Inflammatory macrophage treated with lipopolysaccharide for 4 hours (primary cell): ENCODE measurements around the gene LCN9.
"Not testable (repeated sequence)": the region's sequence is repeated elsewhere in the genome, so short reads cannot be mapped to it uniquely, and the experiment has no call there.

Source experiments
- DNase-seq: peaks from one replicate; pipeline ENCODE4 v3.0.0-alpha.2; 2020

LCN9 gene, protein sequence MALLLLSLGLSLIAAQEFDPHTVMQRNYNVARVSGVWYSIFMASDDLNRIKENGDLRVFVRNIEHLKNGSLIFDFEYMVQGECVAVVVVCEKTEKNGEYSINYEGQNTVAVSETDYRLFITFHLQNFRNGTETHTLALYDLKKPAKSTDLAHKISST

DNA sequence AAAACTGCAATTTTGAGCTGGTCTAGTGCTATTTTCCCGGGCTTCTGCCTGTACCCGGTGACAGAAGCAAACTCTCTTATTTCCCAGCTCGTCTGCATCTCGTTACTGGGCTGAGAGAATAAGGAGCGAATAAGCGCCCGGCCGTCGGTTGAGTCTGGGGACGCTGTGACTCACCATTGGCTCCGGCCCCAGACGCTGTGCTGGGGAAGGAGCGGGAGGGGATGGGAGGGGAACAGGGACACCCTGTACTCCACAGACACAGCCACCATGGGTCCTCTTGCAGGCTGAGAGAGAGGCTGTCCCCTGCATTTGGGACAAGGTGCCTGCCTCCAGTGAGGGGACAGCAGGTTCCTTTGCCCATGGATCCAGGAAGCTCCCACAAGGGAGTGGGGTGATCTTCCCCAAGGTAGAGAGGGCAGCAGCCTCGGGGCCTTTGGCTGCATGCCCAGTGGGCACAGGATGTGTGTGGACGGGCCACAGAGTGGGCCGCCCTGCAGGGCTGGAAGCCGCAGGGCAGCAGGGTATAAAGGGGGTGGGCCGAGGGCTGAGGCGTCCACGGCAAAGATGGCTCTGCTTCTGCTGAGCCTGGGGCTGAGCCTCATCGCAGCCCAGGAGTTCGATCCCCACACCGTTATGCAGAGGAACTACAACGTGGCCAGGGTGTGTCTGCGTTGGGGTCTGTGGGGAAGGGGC, at the start of gene LCN9:
Gene LCN9 (plus strand): TSS at position 552 of the 693 bp plus-strand sequence. CDS start 13 bp downstream, at position 565.
- no peak for DNase-seq

DNA sequence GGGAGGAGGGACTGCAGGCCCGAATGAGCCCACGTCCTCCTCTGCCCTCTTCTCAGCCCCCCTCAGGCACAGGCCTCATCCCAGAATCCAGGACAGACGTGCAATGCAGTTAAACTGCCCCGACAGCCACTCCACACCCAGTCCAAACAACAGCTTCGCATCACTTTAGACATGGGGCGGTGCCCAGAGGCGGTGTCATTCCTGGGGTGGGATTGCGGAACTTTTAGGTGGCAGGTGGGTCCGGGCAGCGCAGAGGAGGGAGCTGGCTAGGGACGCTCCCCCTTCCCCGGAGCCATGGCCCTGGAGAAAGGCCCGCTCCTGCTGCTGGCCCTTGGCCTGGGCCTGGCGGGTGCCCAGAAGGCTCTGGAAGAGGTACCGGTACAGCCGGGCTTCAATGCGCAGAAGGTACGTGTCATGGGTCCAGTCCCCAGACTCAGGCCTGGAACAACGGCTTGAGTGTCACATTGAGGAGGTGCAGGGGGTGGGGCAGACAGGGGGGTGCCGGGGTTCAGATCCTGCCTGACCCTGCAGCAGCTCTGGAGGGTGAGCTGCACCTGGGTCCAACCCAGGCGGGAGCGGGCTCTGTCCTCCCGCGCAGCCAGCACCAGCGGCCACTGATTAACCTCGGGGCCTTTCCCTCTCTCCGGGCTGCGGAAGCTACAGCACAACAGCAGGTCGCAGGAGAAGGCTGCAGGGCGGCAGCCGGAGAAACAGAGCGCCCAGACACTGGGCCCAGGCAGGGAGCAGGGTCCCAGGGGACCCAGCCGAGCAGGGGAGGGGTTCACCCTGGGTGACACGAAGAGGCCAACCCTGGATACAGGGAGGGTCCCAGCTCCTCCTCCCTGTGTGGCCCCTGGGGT, 48.9 kb upstream of the LCN9 start:
- DNase-seq = no peak

DNA sequence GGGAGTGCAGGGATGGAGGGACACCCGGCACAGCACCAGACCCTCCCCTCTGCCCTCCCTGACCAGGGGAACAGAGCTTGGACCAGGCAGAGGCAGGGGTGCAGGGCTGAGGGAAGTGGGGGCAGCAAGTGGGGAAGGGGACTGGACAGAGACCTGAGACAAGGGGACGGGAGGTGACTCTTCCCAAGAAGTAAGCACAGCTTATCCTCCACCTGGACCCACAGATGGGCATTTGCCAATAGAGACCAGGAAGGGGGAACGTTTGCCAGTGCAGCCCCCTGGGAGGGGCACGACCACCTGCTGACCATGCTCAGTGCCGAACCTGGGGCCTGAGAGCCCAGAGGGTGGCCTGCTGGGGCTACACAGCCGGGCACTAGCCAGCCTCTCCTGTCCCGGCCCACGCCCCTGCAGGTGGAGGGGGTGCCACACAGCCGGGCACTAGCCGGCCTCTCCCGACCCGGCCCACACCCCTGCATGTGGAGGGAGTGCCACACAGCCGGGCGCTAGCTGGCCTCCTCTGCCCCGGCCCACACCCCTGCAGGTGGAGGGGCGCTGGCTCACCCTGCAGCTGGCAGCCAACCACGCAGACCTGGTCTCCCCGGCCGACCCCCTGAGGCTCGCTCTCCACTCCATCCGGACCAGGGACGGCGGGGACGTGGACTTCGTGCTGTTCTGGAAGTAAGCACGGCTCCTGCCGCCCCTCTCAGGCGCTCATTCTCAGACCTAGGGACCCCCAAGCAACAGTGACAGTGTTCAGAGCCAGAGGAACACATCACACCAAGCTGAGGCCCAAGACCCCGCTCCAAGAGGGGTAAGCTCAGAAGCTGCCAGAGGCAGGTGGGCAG, 48.1 kb upstream of the LCN9 start:
- no peak for DNase-seq

DNA sequence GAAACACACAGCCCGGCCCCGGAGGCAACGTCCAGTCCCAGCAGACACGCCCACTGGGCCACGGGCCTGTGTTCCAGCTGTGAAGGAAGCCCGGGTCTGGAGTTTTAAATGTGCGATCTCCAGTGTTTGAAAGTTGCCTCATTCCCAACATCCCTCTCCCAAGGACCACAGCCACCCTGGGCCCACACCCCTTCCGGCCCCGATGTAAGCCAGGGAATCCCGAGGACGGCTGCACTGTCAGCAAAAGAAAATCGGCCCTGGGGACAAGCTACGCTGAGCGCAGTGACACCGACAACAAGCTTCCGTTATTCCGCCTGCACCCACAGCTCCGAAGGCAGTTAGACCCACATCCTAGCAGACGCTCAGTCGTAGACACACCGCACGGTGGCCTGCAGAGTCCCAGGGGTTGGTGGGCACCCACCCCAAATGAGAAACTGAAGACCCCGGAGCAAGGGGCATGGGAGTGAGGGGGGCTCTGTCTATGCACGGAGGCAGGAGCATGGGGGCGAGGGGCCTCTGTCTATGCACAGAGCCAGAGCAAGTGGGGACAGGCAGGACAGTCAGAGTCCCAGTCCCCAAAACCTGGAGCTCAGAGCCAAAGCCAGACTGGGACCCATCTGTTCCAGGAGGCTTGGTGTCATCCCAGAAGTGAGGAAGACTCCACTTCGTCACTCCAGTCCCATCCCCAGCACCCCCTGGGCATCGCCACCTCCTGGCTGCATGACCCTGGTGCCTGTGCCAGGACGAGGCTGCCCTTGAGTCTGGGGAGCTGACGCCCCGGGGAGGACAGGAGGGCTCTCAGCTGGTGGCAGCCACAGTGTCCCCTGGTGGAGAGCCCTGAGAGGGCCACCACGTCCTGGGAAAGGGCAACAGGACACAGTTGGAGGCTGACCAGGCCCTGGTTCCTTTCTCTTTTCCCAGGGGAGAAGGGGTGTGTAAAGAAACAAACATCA, 47.2 kb upstream of the LCN9 start:
- no peak for DNase-seq

DNA sequence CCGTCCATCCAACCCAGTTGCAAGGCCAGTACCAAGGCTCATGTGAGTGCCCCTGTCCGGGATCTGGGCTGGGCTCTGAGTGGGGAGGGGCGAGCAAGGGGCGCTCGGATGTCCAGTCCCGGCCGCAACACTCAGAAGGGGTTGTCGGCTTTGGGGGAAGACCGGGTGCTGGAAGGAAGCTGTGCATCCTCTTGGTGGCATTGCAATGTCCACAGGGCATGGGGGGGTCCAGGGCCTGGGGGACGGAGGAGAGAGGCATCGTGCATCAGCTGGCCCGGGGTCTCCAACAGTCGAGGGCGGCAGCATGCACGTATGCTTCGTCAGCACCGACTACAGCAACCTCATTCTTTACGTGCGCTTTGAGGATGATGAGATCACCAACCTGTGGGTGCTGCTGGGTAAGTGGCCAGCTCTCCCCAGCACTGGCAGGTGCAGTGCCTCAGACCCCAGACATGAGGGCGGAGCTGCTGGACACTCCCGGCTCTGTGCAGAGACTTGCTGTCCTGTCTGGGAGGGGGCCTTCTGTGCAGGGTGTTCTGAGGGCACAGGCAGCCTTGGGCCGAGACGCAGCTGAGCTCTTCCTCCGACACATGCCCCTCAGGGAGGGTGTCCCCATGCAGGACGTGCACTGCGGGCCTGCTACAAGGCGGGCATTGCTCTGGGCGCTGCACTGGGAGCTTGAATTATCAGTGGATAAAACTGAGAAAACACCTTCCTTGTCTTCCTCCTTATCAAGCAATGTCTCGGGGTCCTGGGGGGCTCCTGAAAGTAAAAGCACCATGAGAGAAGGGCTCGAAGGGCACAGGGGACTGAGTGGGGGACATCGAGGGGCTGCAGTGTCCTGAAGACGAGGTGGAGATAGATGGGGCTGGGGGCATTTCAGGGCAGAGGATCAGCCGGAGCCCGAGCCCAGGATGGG, 46.2 kb upstream of the LCN9 start:
- no peak for DNase-seq

DNA sequence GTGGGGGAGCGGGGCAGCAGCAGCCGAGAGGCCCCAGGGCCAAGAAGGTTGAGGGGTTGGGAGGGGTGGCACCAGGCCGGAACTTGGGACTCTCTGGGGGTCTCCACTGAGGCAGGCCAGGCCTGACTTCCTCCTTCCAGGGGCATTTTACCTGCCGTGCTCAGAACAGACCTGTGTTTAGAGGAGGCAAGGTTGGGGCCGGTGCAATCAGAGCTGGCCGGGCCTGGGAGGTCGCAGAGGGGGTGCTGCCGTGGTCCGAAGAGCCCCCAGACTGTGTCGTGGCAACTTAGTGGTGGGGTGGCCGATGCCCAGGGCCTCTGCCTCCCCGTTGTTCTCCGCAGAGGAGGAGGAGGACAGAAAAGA, 45.6 kb upstream of the LCN9 start:
- DNase-seq = no peak

DNA sequence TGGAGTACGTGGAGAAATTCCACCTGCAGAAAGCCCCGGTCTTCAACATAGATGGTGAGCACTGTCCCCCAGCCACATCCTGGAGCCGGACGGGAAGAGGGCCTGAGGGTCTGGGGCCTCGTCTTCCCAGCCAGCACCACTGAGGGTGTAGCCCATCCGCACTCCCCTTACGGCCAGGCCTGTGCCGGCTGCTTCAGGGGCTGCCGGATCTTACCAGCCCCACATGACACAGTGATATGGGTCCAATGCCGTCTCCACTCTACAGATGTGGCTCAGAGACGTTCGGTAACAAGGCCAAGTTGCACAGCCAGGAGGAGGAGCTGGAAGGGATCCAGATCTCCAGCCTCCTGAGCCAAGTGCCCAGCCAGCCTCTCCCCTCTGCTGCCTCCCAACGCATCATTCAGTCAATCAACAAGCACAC, 45.1 kb upstream of the LCN9 start:
- no peak for DNase-seq

DNA sequence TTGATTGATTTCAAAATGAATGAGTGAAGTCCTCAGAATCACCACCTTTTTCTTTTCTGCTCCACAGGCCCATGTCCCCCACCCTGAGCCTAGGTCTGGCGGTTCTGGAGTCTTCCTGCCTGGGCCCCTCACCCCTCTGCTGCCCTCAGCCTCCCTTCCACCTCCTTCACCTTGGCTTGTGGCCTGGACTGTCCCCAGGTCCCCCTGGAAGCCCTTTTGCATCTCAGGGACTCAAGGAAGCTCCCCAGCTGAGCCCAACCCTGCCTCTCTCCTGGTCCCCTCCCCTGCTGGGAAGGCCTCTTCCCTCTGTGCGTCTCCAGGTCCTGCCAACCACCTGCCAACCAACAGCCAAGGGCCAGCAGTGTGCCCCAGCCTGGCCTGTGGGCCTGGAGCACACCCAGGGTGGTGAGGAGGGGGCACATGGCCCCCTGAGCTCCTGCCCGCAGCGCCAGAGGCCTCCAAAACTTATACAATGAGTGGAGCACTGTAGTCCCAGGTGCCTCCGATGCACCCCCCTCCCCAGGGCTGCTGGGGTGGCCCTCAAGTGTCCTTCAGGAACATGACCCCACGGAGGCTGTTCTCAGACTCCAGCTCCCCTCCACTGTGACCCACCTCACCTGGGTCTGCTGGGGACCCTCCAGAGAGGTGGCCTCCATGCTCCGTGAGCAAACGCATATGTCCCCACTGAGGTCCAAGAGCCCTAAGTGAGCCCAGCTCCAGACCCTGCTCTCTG, 44.1 kb upstream of the LCN9 start:
- no peak for DNase-seq

DNA sequence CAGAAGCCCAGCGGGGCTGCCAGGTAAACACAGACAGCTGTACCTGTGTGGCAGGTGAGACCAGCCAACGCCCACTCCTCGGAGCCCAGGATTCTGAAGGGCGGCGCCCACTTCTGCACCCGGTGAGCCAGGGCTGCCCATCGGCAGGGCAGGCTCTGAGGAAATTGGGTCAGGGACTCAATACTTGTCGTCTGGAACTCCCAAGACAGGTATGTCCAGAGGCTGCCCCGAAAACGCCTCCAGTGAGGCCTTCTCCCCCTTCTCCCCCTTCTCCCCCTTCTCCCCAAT, 43.6 kb upstream of the LCN9 start:
- DNase-seq = no peak

DNA sequence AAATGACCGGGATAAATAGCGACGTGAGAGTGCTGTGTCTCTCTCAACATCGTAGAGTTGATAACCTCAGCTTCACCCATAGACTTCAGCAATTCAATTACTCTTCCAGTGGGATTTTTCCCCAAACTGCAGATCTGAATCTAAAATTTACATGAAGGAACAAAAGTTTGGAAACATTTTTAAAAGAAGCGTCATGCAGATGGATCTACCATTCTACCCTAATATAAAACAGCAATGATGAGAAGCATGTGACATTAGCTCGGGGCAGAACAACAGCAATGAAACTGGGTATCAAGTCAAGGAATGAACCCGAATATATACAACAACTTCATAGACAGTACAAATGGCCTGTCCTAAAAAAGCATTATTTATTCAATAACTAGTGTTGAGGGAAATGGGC, 42.6 kb upstream of the LCN9 start:
- no peak for DNase-seq

DNA sequence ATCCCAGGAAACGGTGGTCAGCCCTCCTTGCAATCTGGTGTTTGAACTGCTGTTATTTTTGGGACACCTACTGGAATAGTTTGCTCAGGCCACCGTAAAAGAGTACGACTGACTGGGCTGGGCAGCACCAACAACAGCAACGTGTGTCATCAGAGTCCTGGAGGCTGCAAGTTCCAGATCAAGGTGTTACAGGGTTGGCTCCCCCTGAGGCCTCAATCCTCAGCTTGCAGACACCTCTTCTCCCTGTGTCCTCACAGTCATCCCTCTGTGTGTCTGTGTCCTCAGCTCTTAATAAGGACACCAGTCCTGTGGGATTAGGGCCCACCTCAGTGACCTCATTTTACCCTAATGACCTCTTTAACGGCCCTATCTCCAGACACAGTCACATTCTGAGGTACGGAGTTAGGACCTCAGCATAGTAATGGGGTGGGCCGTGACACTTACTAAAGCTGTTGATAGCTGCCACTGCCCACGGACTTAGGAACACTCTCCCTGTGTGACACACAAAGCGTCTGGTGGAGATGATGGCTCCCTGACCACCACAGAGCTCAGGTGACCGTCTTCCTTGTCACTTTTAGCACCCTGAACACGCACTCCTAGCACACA, 40.6 kb upstream of the LCN9 start:
- no peak for DNase-seq

DNA sequence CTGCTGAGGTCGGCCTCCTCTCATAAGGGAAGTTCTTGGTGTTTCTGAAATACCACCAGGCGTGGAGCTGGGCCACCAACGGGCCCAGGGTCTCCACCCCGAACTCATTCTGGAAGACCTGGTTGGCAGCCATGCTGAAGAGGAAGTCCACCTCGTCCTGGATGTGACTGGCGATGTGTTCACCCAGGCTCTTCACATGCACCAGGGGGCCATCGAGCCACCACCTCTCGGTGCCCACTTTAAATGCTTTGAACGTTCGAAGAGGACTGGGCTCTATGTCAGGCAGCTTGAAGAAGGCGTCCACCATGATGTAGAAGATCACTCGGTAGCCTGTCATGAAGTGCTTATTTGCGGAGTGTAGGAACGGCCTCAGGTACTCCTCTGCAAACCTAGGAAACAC, 38.8 kb upstream of the LCN9 start:
- no peak for DNase-seq

DNA sequence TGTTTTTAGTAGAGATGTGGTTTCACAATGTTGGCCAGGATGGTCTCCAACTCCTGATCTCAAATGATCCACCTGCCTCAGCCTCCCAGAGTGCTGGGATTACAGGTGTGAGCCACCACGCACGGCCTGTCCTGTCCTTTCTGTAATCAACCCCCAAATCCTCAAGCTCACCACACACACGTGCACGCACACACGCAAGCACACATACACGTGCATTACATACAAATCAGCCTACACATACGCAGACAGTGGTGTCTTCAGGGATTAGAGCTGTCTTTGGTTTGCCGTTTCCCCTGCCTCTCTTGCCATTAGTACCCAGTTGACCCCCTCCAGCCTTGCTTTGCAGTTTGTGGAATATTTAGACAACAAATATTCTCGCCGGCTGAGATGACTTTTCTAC, 30.3 kb upstream of the LCN9 start:
- DNase-seq = no peak

DNA sequence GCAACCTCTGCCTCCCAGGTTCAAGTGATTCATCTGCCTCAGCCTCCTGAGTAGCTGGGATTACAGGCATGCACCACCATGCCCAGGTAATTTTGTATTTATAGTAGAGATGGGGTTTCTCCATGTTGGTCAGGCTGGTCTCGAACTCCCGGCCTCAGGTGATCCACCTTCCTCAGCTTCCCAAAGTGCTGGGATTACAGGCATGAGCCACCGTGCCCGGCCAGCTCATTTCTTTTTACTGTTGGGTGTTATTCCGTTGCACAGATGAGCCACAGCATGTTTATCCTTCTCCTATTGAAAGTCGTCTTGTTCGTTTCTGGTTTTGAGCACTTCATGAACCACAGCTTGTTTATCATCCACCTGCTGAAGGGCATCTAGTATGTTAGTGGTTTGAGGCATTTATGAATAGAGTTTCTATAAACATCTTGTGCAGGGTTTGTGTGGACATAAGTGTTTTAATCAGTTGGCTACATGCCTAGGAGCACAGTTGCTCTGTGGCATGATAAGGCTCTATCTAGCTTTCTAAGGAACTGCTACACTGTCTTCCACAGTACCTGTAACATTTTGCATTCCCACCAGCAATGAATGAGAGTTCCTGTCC, 26.1 kb upstream of the LCN9 start:
- DNase-seq = not testable (repeated sequence)

DNA sequence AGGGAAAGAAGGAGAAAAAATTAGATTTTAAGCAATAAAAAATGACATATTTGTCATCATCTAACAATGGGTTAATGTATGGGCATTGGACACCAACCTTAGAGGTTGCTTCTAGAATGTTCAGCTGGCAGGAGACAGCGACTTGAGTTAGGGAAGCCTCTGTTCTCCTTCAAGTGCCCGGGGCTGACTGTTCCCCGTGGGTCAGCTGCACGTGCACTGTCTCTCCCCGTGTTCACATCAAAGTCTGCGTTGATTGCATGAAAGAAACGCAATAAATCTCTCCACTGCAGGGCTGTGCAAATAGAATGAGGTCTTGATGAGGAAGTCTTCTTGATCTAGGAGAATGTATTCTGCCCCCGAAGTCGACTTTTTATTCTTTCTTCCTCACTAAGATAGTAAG, 23.9 kb upstream of the LCN9 start, which contains the start of gene GLT6D1:
Gene GLT6D1 (minus strand): TSS at position 345 of the 400 bp plus-strand sequence. CDS start 353 bp downstream, outside the sequence.
- no peak for DNase-seq

DNA sequence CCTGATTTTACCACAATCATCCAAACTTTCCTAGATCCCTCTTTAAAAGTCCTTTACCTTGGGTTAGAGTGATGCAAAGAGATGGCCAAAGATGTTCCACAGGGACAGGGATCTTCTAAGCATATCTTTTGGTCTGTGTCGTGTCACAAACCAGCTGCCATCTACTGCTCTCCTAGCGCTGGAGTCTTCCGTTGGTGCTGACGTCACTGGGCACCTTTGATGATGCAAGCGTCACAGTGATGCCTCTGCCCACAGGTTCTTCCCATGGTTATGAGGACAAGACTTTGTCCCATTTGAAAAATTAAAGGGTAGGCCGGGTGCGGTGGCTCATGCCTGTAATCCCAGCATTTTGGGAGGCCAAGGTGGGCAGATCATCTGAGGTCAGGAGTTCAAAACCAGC, 22.1 kb upstream of the LCN9 start:
- DNase-seq = no peak

DNA sequence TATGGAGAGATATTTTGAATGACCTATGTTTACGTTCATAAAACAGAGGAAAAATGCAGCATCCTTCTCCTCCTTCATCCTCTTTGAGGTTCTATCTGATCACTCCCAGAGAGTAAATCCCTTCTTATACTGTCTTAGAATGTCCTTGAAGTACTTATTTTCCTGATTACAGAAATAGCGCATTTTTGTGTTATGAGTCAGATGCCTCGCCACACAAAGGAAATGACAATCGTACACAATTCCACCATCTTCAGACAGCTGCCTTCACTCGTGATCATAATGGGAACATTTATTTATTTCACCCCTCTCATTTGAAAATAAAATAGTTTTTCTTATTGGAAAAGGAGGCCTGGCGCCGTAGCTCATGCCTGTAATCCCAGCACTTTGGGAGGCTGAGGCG, 21.4 kb upstream of the LCN9 start:
- no peak for DNase-seq

DNA sequence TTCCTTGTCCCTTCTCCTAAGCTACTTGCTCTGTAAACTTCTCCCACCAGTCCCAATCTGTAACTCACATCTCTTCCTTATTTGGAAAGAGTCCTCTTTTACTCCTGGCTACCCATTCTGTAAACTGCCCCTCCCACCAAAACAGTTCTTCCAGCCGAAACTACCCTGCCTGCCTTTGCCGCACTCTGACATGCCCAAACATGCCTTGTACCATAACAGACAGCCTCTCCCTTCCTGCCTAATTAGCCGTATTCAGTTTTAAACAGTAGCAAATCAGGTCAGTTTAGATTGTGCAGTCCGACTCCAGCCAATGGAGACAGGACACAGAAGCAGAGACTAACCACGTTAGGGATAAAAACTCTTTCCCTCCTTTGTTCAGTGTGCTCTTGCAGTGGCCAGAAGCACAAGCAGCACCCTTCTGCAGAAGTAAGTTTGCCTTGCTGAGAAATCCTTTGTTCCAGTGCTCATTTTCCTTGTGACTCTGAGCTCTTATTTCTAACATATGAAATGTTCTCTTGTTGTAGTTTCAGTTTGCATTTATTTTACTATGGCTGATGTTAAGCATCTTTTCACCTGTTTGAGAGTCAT, 18.4 kb upstream of the LCN9 start:
- DNase-seq = no peak

DNA sequence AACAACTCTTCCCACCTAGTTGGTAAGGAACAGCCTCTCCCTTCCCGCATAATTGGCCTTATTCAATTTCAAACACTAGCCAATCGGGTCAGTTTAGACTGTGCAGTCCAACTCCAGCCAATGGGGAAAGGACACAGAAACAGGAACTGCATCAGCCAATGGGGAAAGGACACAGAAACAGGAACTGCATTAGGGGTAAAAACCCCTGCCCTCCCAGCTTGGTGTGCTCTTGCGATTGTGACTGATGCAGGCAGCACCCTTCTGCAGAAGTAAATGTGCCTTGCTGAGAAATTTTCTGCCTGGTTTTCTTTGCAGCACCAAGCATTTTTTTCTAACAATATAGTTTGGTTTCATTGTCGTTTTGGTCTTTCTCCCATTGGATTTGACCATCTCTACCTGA, 15.2 kb upstream of the LCN9 start:
- no peak for DNase-seq
